GM18951 (cell line): ENCODE data around the gene FFAR4.

Source experiments
- POLR2A ChIP-seq: IDR thresholded peaks from 4 replicates; pipeline ENCODE4 v1.6.1; 2011; ENCODE audit warnings: mild to moderate bottlenecking; ENCODE audit not compliant: insufficient read length, insufficient read depth; ENCODE audit errors: extremely low read depth
- in situ Hi-C: fragments of 300-500 bp; cut with MboI; formaldehyde crosslinking; loops from one replicate; pipeline ENCODE4 v1.12.0; 2022; ENCODE audit warnings: low sequenced_read_pairs, mixed read lengths, inconsistent platforms; ENCODE audit not compliant: unreplicated experiment

The FFAR4 gene

DNA sequence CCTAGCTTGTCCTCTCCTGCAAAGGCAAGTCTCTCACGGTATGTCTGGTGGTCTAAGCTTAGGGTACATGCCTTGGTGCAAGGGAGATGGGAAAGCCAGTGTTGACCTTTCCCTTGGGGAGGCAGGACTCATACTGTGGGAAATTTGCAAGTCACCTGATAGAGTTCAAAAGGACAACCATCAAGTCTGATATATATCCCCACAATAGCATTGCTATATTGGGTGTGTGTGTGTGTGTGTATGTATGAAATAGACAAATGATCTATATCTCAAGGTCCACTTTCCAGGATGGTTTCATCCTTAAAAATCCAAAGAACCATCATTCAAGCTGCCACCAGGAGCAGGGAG is 12.2 kb upstream of the FFAR4 start:
- no peak for TF ChIP-seq POLR2A
- in situ Hi-C loops, result no loop called here

- TF ChIP-seq POLR2A, result no peak
- in situ Hi-C loops, result no loop called here
Measured at GRCh38 chr10:93554760-93555432, 11.6 kb upstream of the FFAR4 start.

DNA sequence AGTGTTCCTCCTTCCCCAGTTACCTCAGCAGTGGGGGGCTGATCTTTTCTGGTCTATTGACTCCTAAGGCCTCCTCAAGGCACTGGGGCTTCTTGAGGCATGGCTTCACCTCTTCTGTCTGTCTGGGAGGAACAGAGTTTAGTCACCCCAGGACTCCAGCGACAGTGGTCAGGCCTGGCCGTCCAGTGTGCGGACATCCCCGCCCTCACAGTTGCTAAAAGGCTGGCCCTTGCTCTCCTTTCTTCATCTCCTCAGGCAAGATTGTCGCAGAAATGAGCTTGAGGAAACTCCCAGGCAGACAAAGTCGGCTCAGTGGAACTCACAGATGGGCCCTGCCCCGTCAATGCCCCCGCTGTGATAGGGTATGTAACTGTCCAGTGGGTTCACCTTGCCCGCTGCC is 7.0 kb upstream of the FFAR4 start:
- no peak for TF ChIP-seq POLR2A
- in situ Hi-C loops, result no loop called here

GRCh38 chr10:93560541-93560940 is 5.9 kb upstream of the FFAR4 start:
- no peak for TF ChIP-seq POLR2A
- in situ Hi-C loops, result no loop called here

DNA sequence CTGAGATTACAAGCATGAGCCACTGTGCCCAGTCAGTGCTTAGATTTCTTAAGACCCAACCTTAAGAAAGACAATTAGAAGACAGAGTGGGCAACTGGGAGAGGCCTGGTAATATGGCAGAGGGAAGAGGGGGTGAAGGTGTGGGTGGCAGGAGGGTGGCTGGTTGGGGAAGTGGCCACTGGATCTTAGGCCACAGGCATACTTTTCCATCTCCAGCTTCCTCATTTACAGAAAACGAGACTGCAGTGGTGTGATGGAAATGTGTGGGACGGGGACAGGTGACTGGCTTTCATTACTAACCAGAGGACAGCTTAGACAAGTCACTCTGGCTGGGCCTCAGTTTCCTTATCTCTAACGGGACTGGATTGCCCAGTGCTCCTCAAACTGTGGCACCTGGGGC is 1.0 kb upstream of the FFAR4 start:
- in situ Hi-C loops, result no loop called here
- TF ChIP-seq POLR2A, result no peak

DNA sequence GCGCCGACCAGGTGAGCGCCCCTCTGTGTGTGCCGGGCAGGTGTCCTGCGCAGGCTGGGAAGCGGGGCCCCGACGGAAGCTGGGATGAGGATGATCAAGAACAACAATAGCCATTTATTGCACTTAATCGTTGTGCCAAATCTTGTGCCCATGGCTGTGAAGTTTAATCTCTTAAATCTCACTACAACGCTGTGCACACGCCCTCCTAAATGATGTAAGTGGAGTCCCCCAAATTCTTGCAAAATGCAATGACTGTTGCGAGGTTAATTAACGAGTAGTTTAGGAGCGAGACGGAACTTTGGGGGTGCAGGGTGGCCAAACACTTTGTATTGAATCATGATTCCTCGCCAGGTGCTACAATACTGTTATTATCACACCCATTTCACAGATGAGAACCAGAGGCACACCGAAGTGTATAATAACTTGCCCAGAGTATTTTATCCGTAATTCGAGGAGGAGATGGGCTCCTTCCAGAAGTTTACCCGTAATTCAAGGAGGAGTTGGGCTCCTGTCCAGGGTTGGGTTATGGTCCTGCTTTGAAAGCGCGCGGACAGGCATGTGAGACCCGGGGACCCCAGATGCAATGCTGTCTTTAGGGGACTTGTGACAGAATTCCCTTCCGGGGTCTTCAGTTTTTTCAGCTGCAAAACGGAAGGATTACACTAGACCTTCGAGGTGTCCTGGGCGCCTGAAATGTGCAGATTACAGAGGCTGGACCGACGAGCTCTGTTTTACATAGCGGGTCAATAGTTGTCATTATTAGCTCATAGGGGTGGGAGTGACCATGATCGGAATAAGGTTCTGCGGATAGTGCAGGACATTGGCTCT is 1.0 kb downstream of the FFAR4 start:
- in situ Hi-C loops, result no loop called here
- no peak for TF ChIP-seq POLR2A

DNA sequence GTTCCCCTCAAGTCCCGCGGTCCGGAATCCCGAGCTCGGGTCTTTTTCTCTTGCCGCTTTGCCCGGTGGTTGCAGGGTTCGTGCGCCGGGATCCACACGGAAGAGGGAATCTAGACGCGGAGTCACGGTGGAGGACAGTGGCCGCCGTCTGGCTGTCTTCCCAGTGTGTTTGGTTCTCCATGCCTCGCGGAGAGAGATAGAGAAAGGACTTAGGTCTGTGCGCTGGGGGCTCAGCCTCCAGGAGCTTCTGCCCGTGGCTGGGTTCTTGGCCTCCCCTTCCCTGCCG is 1.6 kb downstream of the FFAR4 start:
- TF ChIP-seq POLR2A, result no peak
- in situ Hi-C loops, result no loop called here

DNA sequence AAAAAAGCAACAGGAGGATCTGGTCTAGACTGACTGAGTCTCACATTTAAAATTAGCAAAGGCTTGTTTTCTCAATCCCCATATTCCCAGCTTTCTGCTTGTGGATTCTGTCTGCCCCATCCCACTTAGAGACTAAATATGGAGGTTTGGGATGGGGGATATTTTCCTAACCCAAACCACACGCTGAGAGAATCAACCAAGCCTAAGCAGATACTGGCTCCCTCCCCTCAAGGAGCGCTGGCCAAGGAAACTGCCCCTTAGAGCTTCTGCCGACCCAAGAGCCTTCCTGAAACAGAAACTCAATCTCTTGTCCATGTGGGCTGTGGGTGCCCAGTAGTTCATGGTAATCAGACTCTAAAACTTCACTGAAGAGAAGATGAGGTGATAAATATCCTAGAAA is 3.9 kb downstream of the FFAR4 start:
- no peak for TF ChIP-seq POLR2A
- in situ Hi-C loops, result no loop called here

GRCh38 chr10:93572606-93573005 is 6.1 kb downstream of the FFAR4 start:
- in situ Hi-C loops, result no loop called here
- no peak for TF ChIP-seq POLR2A

DNA sequence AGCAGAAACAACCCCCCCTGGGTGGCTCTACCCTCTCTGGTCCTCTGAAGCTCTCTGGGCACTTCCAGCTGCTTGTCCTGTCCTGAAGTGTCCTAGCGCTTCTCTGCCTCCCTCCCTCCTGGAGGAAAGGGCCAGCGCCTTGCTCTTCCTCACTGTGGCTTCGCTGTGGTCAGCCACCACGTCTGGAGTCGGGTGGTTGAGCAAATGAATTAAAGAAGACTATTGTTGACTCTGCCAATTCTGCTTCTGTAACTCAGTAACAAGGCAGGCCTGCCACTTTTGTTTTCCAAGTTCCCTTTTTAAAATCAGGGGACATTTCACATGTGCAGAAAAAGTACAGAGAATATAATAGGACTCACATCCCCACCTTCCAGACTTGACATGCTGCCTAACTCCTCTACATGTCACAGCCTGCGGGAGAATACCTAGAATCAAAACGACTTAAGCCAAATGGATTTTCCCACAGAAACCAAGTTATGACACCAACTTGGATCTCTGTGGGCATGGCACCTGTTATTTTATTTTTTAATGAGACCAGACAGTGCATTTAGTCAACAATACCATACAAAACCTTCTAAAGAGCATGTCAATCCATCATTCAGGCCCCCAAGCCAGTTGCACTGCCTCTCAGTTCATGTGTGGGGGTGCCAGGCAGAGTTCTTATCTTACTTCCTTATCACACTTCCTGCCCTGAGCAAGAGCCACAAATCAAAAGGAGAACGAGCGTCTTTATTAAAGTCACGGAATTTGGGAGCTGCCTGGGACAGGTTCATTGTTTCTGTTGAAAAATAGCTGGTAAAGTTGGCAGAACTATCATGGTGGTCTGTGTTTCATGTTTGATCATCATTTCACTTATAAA is 6.8 kb downstream of the FFAR4 start:
- in situ Hi-C loops, result no loop called here
- TF ChIP-seq POLR2A, result no peak

- in situ Hi-C loops, result no loop called here
- no peak for TF ChIP-seq POLR2A
Measured at GRCh38 chr10:93573924-93574323, 7.5 kb downstream of the FFAR4 start.

DNA sequence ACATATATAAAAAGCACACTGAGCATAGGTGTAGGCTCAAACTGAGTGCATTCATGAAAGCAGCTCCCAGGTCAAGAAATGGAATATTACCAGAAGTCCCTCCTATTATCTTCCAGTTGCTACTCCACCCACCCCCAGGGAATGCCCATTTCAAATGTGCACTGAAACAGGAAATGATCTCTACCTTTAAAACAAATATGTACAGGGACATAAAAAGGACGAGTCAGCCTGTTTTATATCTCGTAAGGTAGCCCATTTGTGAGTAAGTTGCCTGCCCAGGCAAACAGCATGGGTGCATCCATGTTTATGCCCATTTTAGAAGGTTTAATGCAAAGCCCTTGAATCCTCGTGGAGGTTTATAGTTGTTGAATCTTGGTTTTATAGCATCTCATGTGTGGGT is 10.4 kb downstream of the FFAR4 start:
- in situ Hi-C loops, result no loop called here
- no peak for TF ChIP-seq POLR2A

DNA sequence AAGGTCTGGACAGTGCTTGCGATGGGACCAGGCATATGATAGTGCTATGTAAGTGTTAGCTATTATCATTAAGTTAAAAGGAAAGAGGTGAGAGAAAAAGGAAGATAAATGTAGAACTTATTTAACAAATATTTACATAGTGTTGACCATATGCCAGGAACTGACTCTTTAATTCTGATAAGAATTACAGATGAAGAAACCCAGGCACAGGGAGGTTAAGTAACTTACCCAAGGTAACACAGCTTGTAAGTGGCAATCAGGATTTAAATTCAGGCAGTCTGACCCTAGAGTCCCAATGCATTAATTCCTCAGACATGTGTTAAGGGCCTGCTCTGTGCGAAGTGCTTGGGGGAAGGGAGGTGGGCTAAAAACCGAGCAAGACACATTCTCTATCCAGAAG is 11.1 kb downstream of the FFAR4 start:
- in situ Hi-C loops, result no loop called here
- no peak for TF ChIP-seq POLR2A

- TF ChIP-seq POLR2A, result no peak
- in situ Hi-C loops, result no loop called here
Measured at GRCh38 chr10:93579089-93579488, 12.6 kb downstream of the FFAR4 start.
